Neural cell (in vitro differentiated cells): ENCODE measurements around the gene HOXA7. TPM values are rescaled to one million over a fixed set of nuclear protein-coding genes. Genes with fewer than 3 reads are reported as not detected.
A peak's percentile ranks its signal among the peaks of the same experiment; 100 is the strongest.

Experiments used
- H2AFZ ChIP-seq: fragments of 200-600, 300-800 bp; sonication (generic), shearing (Covaris generic); 2 replicates; pipeline ENCODE4 v1.6.0; 2014; ENCODE audit warnings: low read depth, mild to moderate bottlenecking, antibody characterized with exemption, low read length, moderate library complexity
- H3F3A ChIP-seq: fragments of 200-600 bp; shearing (Covaris generic); 2 replicates; pipeline ENCODE4 v1.6.1; 2016; ENCODE audit warnings: mild to moderate bottlenecking, moderate library complexity, mixed read lengths, antibody characterized with exemption, low read length; ENCODE audit not compliant: insufficient read depth, poor library complexity, severe bottlenecking
- H3K27ac ChIP-seq: fragments of 200-600, 300-800 bp; sonication (generic), shearing (Covaris generic); 2 replicates; pipeline ENCODE4 v1.5.1; 2014; ENCODE audit warnings: mild to moderate bottlenecking, low read length, moderate library complexity
- H3K27me3 ChIP-seq: fragments of 300-800, 200-600 bp; sonication (generic), shearing (Covaris generic); 2 replicates; pipeline ENCODE4 v1.6.0; 2014; ENCODE audit warnings: mild to moderate bottlenecking, low read depth, low read length, moderate library complexity; ENCODE audit not compliant: insufficient read depth
- H3K36me3 ChIP-seq: fragments of 300-800, 200-600 bp; sonication (generic), shearing (Covaris generic); 2 replicates; pipeline ENCODE4 v1.5.1; 2014; ENCODE audit warnings: mild to moderate bottlenecking, antibody characterized with exemption, low read length, moderate library complexity; ENCODE audit not compliant: insufficient read depth
- H3K4me2 ChIP-seq: fragments of 300-800, 200-600 bp; sonication (generic), shearing (Covaris generic); 2 replicates; pipeline ENCODE4 v1.6.0; 2014; ENCODE audit warnings: mild to moderate bottlenecking, low read length
- H3K4me3 ChIP-seq: fragments of 300-800, 200-600 bp; sonication (generic), shearing (Covaris generic); 2 replicates; pipeline ENCODE4 v1.5.1; 2014; ENCODE audit warnings: mild to moderate bottlenecking, low read length, moderate library complexity
- H3K79me2 ChIP-seq: fragments of 200-600 bp; shearing (Covaris generic); replicated peaks from 2 replicates; pipeline ENCODE4 v1.6.0; 2014; ENCODE audit warnings: mild to moderate bottlenecking, low read length, moderate library complexity; ENCODE audit not compliant: insufficient read depth
- H3K9ac ChIP-seq: fragments of 300-800, 200-600 bp; sonication (generic), shearing (Covaris generic); 2 replicates; pipeline ENCODE4 v1.6.1; 2016; ENCODE audit warnings: mild to moderate bottlenecking, low read length, mixed read lengths
- H3K9me2 ChIP-seq: fragments of 200-600 bp; shearing (Covaris generic); 2 replicates; pipeline ENCODE4 v1.6.1; 2016; ENCODE audit warnings: mild to moderate bottlenecking, low read length, mixed read lengths; ENCODE audit not compliant: insufficient read depth
- H3K9me3 ChIP-seq: fragments of 200-600, 300-800 bp; sonication (generic), shearing (Covaris generic); 2 replicates; pipeline ENCODE4 v1.6.1; 2016; ENCODE audit warnings: mild to moderate bottlenecking, mixed run types, low read length, moderate library complexity, mixed read lengths
- H4K20me1 ChIP-seq: fragments of 200-600 bp; shearing (Covaris generic); 2 replicates; pipeline ENCODE4 v1.6.1; 2016; ENCODE audit warnings: mild to moderate bottlenecking, mixed run types; ENCODE audit not compliant: insufficient read depth
- EP300 ChIP-seq: fragments of 450-650 bp; conservative IDR thresholded peaks from 2 replicates; pipeline ENCODE4 v1.6.1; 2014; ENCODE audit warnings: antibody characterized with exemption, mild to moderate bottlenecking, moderate library complexity; ENCODE audit not compliant: poor library complexity, severe bottlenecking
- EZH2 ChIP-seq: fragments of 200-600, 300-800 bp; shearing (Covaris generic), sonication (generic); IDR thresholded peaks from 2 replicates; pipeline ENCODE4 v1.6.1; 2014; ENCODE audit warnings: antibody characterized with exemption, low read length, borderline replicate concordance, mild to moderate bottlenecking; ENCODE audit not compliant: insufficient read depth, poor library complexity, severe bottlenecking
- MXI1 ChIP-seq: fragments of 450-650 bp; conservative IDR thresholded peaks from 2 replicates; pipeline ENCODE4 v1.6.1; 2014; ENCODE audit warnings: antibody characterized with exemption, mild to moderate bottlenecking; ENCODE audit not compliant: poor library complexity, severe bottlenecking
- POLR2AphosphoS5 ChIP-seq: IDR thresholded peaks from 2 replicates; pipeline ENCODE4 v1.6.1; 2012
- RAD21 ChIP-seq: fragments of 450-650 bp; conservative IDR thresholded peaks from 2 replicates; pipeline ENCODE4 v1.6.1; 2014; ENCODE audit warnings: antibody characterized with exemption, mild to moderate bottlenecking, moderate library complexity
- SMC3 ChIP-seq: fragments of 450-650 bp; conservative IDR thresholded peaks from 2 replicates; pipeline ENCODE4 v1.6.1; 2014; ENCODE audit warnings: antibody characterized with exemption, mild to moderate bottlenecking, moderate library complexity; ENCODE audit not compliant: poor library complexity
- polyA plus RNA-seq: library from polyadenylated mRNA; depleted of rRNA; stranded (reverse); fragments of >200 nt; gene quantifications from 2 replicates; pipeline ENCODE4 v1.2.3, GENCODE V29; 2014
- TF ChIP-seq, protein P1 (sequence below): fragments of 450-650 bp; IDR thresholded peaks from 2 replicates; pipeline ENCODE4 v1.5.1; 2014; ENCODE audit warnings: antibody characterized with exemption, mild to moderate bottlenecking, moderate library complexity; ENCODE audit not compliant: poor library complexity, severe bottlenecking
- TF ChIP-seq, protein P2 (sequence below): IDR thresholded peaks from 2 replicates; pipeline ENCODE4 v1.6.1; 2012; ENCODE audit warnings: borderline replicate concordance

HOXA7 gene
- polyA plus RNA-seq, 1 donor from 2014 or later = not detected

DNA sequence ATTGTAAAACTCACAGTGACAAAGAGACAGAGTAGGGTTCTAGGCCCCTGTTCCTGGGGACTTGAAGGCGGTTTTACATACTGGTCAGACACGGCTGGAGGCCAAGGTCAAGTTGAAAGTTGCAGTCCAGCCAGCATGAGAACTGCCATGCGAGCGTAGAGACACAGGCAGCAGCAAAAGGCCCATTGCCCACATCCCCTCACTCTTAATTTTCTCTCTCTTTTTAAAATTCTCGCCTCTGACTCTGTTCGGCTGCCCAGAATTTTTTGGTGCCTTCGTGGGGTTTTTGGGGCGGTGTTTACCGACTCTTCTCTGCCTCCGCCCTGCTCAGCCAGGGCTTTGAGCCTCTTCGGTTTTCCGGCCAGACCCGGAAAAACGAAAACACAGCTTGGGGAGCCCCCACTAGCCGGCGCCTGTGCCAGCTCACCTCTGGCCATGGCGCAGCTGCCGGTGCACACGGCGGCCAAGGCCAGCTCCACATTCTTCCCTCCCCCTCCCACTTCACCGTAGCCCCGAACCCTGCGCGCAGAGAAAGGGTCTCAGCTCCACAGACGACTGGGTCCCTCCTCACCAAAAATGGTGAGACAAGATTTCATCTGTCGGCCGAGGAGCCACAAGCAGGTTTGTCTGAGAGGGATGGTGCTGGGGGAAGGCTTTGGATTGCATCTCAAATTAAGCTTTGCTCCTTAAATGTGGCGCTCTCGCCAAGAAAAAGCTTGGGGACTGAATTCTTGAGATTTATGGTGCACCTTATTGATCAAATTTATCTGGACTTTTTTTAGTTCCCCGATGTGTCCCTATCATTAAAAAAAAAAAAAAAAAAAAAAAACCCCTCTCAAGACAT lies 45.8 kb upstream of the HOXA7 start:
- Histone ChIP-seq H3K9me2 (no peaks in the 10 kb centered on the region), H3K4me3 (no peak overlapping the region), H3K27ac (no peak overlapping the region), H3F3A (no peaks in the 10 kb centered on the region), H3K36me3 (no peaks in the 10 kb centered on the region), H2AFZ (no peak overlapping the region), H3K9me3 (no peaks in the 10 kb centered on the region), H3K27me3 (peaks cover 93% of the 10 kb centered on the region), H3K9ac (no peak overlapping the region), H3K4me2 (no peak overlapping the region), H4K20me1 (no peaks in the 10 kb centered on the region), H3K79me2 (no peaks in the 10 kb centered on the region)
- TF ChIP-seq EP300 = no peak
- peak; percentile 63 for TF ChIP-seq POLR2AphosphoS5

DNA sequence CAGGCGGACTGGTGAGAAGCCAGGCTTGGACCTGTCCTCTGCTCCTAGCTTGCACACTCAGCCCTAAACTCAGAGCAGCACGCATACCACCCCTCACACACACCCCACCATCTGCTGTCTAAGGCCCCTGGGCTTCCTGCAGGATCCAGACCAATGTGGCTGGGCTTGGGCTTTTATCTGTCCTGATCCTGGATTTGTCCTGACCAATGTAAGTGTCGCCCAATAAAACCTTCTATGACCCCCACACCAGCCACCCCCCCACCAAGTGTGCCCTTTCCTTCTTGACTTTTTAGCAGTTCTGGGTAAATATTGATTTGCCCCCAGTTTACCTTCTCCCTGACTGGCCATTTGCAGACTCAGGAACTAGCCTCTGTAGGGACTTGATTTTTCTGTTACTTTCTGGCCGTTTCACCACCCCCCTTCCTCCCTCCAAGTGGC lies 45.1 kb upstream of the HOXA7 start:
- Histone ChIP-seq H3K4me2 (no peak overlapping the region), H3K79me2 (no peaks in the 10 kb centered on the region), H3K27me3 (peaks cover 93% of the 10 kb centered on the region)

More for the DNA sequence above, 45.1 kb upstream of the HOXA7 start:
- Histone ChIP-seq H3K27ac (no peak overlapping the region), H3K9ac (no peak overlapping the region), H4K20me1 (no peaks in the 10 kb centered on the region), H3K9me2 (no peaks in the 10 kb centered on the region), H3K36me3 (no peaks in the 10 kb centered on the region), H3F3A (no peaks in the 10 kb centered on the region), H3K4me3 (no peak overlapping the region), H2AFZ (no peak overlapping the region), H3K9me3 (no peaks in the 10 kb centered on the region)
- TF ChIP-seq, protein P1, sequence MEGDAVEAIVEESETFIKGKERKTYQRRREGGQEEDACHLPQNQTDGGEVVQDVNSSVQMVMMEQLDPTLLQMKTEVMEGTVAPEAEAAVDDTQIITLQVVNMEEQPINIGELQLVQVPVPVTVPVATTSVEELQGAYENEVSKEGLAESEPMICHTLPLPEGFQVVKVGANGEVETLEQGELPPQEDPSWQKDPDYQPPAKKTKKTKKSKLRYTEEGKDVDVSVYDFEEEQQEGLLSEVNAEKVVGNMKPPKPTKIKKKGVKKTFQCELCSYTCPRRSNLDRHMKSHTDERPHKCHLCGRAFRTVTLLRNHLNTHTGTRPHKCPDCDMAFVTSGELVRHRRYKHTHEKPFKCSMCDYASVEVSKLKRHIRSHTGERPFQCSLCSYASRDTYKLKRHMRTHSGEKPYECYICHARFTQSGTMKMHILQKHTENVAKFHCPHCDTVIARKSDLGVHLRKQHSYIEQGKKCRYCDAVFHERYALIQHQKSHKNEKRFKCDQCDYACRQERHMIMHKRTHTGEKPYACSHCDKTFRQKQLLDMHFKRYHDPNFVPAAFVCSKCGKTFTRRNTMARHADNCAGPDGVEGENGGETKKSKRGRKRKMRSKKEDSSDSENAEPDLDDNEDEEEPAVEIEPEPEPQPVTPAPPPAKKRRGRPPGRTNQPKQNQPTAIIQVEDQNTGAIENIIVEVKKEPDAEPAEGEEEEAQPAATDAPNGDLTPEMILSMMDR = no peak
- TF ChIP-seq, protein P2, sequence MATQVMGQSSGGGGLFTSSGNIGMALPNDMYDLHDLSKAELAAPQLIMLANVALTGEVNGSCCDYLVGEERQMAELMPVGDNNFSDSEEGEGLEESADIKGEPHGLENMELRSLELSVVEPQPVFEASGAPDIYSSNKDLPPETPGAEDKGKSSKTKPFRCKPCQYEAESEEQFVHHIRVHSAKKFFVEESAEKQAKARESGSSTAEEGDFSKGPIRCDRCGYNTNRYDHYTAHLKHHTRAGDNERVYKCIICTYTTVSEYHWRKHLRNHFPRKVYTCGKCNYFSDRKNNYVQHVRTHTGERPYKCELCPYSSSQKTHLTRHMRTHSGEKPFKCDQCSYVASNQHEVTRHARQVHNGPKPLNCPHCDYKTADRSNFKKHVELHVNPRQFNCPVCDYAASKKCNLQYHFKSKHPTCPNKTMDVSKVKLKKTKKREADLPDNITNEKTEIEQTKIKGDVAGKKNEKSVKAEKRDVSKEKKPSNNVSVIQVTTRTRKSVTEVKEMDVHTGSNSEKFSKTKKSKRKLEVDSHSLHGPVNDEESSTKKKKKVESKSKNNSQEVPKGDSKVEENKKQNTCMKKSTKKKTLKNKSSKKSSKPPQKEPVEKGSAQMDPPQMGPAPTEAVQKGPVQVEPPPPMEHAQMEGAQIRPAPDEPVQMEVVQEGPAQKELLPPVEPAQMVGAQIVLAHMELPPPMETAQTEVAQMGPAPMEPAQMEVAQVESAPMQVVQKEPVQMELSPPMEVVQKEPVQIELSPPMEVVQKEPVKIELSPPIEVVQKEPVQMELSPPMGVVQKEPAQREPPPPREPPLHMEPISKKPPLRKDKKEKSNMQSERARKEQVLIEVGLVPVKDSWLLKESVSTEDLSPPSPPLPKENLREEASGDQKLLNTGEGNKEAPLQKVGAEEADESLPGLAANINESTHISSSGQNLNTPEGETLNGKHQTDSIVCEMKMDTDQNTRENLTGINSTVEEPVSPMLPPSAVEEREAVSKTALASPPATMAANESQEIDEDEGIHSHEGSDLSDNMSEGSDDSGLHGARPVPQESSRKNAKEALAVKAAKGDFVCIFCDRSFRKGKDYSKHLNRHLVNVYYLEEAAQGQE = no peak
- TF ChIP-seq MXI1 = no peak
- TF ChIP-seq EZH2 = no peak
- TF ChIP-seq RAD21 = no peak
- TF ChIP-seq SMC3 = no peak
- TF ChIP-seq POLR2AphosphoS5 = no peak
